GM12874 (cell line): ENCODE results near the gene DYNLRB1.

Experiments
- CTCF ChIP-seq: IDR thresholded peaks from 2 replicates; pipeline ENCODE4 v1.5.1; 2011; ENCODE audit warnings: low read depth, mild to moderate bottlenecking, control low read depth, low read length, moderate library complexity; ENCODE audit not compliant: insufficient read depth

Gene DYNLRB1

DNA sequence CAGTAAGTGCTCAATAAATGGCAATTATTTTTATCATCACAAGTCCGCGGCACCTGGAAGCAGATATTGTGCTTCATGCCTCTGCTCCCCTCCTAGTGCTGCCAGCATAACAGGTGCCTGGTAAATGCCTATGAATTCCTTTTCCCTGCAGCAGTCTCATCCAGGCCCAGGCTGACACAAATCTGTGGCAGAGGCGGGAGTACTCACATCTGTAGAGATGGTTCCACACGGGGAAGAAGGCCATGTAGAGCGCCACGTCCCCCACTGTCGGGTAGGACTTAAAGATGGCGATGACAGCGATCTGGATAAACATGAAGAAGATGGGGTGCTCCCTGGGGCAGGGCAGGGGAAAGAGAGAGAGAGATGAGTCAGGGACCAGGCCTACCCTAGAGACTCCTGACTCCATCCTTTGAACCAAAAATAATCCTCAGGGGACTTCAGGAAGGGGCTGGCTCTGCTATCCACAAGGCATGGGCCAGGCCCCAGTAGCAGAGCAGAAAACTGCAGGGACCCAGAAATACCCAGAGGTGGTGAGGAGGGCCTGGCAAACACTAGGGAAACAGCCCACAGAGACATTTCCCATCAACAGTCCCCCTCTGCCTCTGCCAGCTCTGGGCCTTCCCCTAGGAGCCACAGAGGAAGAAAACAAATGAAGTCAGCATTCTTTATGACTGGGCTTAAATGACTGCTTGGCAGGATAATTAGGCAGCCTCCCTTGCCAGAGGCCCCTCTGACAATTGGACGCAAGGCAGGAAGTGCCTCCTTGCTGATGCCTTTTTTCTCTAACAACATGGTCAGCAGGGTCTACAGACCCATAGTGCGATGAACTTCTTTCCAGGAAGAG, 65.3 kb downstream of the DYNLRB1 start:
- no peak for TF ChIP-seq CTCF

DNA sequence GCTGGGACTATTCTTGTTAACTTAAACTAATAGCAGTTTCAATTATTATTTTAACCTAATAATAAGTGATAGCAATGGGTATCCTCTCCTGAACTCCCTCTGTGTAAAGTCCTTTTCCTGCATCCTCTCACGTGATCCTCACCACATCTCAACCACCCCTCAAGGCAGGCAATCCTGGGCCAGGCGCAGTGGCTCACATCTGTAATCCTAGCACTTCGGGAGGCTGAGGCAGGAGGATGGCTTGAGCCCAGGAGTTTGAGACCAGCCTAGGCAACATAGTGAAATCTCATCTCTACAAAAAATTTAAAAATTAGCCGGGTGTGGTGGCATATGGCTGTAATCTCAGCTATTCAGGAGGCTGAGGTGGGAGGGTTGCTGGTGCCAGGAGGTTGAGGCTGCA, 66.0 kb downstream of the DYNLRB1 start:
- TF ChIP-seq CTCF = no peak

- no peak for TF ChIP-seq CTCF
These were observed 66.7 kb downstream of the DYNLRB1 start for GRCh38 chr20:34582911-34583310.

GRCh38 chr20:34583544-34583943, 67.3 kb downstream of the DYNLRB1 start:
- TF ChIP-seq CTCF = no peak

GRCh38 chr20:34585019-34585418, 68.8 kb downstream of the DYNLRB1 start:
- TF ChIP-seq CTCF = no peak

DNA sequence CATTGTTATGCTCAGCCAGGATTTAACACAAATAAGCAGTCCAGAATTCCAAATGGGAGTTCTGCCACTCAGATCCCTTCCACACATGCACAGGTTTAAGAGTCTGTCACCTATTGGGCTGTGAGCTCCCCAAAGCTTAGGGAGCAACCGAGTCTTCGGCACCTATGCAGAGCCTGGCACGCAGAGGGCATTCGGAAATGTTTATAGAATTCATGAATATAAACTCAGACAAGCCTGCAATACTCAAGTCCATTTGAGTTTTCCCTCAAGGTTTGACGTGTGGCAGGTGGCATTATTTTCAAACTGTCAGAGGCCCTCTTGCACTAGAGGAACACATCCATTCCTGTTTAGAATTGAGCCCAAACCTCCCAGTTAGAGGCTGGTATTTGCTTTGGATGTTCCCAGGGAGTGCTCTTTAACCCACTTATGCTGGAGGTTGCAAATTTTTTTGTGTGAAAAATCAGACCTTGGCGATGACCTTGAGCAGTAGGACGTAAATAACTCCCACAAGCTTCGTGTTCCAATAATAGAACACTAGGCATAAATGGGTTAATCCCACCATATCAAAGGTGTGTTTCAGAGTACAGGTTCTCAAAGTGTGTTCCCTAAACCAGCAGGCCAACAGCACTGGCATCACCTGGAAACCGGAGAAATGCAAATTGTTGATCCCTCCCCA, 70.4 kb downstream of the DYNLRB1 start:
- no peak for TF ChIP-seq CTCF
